SU-DHL-6 (cell line): Measurements from ENCODE around the gene SDK1.

Source experiments
- H2AFZ ChIP-seq: fragments of 200-600 bp; sonication (generic); 2 replicates; pipeline ENCODE4 v1.6.1; 2014; ENCODE audit warnings: low read depth, mild to moderate bottlenecking, moderate library complexity, mixed read lengths, antibody characterized with exemption, low read length; ENCODE audit not compliant: severe bottlenecking
- H3F3A ChIP-seq: fragments of 200-600 bp; shearing (Covaris generic); 2 replicates; pipeline ENCODE4 v1.6.0; 2016; ENCODE audit warnings: antibody characterized with exemption, mild to moderate bottlenecking; ENCODE audit not compliant: insufficient read depth
- H3K27ac ChIP-seq: fragments of 200-600 bp; sonication (generic); 2 replicates; pipeline ENCODE4 v1.5.1; 2016; ENCODE audit warnings: low read depth, mild to moderate bottlenecking, low read length, moderate library complexity, mixed read lengths
- H3K27me3 ChIP-seq: fragments of 200-600 bp; sonication (generic), shearing (Covaris generic); 2 replicates; pipeline ENCODE4 v1.6.0; 2014; ENCODE audit warnings: mild to moderate bottlenecking, low read length
- H3K36me3 ChIP-seq: fragments of 200-600 bp; sonication (generic); 2 replicates; pipeline ENCODE4 v1.6.1; 2014; ENCODE audit warnings: mild to moderate bottlenecking, low read length, mixed read lengths
- H3K4me2 ChIP-seq: fragments of 300-600, 200-600 bp; shearing (Covaris generic), sonication (generic); 2 replicates; pipeline ENCODE4 v1.6.0; 2014; ENCODE audit warnings: low read length, low read depth, mild to moderate bottlenecking; ENCODE audit not compliant: poor library complexity, severe bottlenecking
- H3K4me3 ChIP-seq: fragments of 200-600 bp; sonication (generic); 2 replicates; pipeline ENCODE4 v1.5.1; 2014; ENCODE audit warnings: antibody characterized with exemption, low read length, mild to moderate bottlenecking, mixed read lengths; ENCODE audit not compliant: insufficient read depth, poor library complexity, severe bottlenecking
- H3K79me2 ChIP-seq: fragments of 200-600 bp; sonication (generic); 2 replicates; pipeline ENCODE4 v1.6.1; 2014; ENCODE audit warnings: mild to moderate bottlenecking, low read length, moderate library complexity; ENCODE audit not compliant: insufficient read depth
- H3K9ac ChIP-seq: fragments of 200-600 bp; sonication (generic); 2 replicates; pipeline ENCODE4 v1.7.0; 2014; ENCODE audit warnings: mild to moderate bottlenecking, low read length
- H3K9me2 ChIP-seq: fragments of 200-600 bp; sonication (generic); replicated peaks from 2 replicates; pipeline ENCODE4 v1.6.1; 2014; ENCODE audit warnings: low read length; ENCODE audit not compliant: insufficient read depth
- H3K9me3 ChIP-seq: fragments of 200-600 bp; sonication (generic); 2 replicates; pipeline ENCODE4 v1.6.1; 2014; ENCODE audit warnings: low read length, mixed read lengths; ENCODE audit not compliant: insufficient read depth
- H4K20me1 ChIP-seq: fragments of 200-600 bp; sonication (generic); 2 replicates; pipeline ENCODE4 v1.6.1; 2014; ENCODE audit warnings: low read depth, mild to moderate bottlenecking, antibody characterized with exemption, low read length, moderate library complexity, mixed read lengths
- EZH2phosphoT487 ChIP-seq: fragments of 200-600 bp; sonication (generic), shearing (Covaris generic); conservative IDR thresholded peaks from 2 replicates; pipeline ENCODE4 v1.6.1; 2018; ENCODE audit warnings: mild to moderate bottlenecking, antibody characterized with exemption, low read length, moderate library complexity, mixed read lengths
- TF ChIP-seq, protein P1 (sequence below): fragments of 200-600 bp; sonication (generic); IDR thresholded peaks from one replicate; pipeline ENCODE4 v1.5.1; 2017; ENCODE audit warnings: antibody characterized with exemption, mild to moderate bottlenecking, low read length, moderate library complexity; ENCODE audit not compliant: insufficient read depth, poor library complexity, severe bottlenecking

SDK1 gene

DNA sequence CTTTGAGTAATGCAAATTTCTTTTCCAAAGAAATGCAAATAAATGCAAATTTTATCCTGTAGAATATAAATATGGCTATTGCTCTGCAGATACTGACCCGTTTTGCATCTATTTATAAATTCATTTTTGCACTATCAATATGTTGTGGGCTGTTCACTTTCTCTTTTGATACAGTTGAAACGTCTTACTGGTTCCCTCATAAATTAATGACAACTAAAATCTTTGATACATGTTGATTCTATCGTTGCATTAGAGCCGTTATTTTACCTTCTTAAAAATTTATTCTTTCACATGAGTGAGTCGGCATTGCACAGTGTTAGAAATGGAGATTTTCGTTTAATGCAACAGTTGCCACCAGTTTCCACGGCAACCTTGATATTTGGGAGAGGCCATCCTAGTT lies 691.8 kb downstream of the SDK1 start:
- no peaks in the 10 kb centered on the region for H3K27me3 ChIP-seq
- no peaks in the 10 kb centered on the region for H3F3A ChIP-seq
- no peak overlapping the region for H3K4me3 ChIP-seq
- no peaks in the 10 kb centered on the region for H4K20me1 ChIP-seq
- no peak for TF ChIP-seq EZH2phosphoT487
- TF ChIP-seq, protein P1, sequence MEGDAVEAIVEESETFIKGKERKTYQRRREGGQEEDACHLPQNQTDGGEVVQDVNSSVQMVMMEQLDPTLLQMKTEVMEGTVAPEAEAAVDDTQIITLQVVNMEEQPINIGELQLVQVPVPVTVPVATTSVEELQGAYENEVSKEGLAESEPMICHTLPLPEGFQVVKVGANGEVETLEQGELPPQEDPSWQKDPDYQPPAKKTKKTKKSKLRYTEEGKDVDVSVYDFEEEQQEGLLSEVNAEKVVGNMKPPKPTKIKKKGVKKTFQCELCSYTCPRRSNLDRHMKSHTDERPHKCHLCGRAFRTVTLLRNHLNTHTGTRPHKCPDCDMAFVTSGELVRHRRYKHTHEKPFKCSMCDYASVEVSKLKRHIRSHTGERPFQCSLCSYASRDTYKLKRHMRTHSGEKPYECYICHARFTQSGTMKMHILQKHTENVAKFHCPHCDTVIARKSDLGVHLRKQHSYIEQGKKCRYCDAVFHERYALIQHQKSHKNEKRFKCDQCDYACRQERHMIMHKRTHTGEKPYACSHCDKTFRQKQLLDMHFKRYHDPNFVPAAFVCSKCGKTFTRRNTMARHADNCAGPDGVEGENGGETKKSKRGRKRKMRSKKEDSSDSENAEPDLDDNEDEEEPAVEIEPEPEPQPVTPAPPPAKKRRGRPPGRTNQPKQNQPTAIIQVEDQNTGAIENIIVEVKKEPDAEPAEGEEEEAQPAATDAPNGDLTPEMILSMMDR, result no peak
- no peak overlapping the region for H3K9ac ChIP-seq
- H3K4me2 ChIP-seq, result no peak overlapping the region
- H2AFZ ChIP-seq, result no peak overlapping the region
- no peak overlapping the region for H3K27ac ChIP-seq
- no peaks in the 10 kb centered on the region for H3K9me3 ChIP-seq
- H3K9me2 ChIP-seq, result no peaks in the 10 kb centered on the region
- no peaks in the 10 kb centered on the region for H3K36me3 ChIP-seq
- H3K79me2 ChIP-seq, result no peaks in the 10 kb centered on the region

DNA sequence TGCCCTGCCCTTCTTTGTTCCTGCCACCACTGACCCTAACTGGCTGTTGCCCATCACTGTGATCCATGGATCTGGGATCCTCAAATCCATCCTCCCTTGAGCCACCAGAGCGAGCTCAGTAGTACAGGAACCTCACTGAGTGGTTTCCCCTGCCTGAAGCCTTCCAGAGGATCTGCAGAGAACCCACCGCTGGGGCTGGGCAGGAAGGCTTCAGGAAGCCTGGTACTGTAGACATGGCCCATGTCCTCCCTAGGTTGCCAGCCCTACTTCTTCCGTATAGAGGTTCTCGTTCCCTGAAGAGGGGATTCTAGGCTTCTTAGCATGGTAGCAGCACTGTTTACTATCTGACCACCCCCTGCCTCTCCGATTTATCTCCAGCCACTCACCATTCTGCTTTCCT lies 693.7 kb downstream of the SDK1 start:
- H3K36me3 ChIP-seq, result no peaks in the 10 kb centered on the region
- TF ChIP-seq, protein P1, result no peak
- no peak for TF ChIP-seq EZH2phosphoT487
- no peak overlapping the region for H3K4me3 ChIP-seq
- H3K27me3 ChIP-seq, result no peaks in the 10 kb centered on the region
- H3K79me2 ChIP-seq, result no peaks in the 10 kb centered on the region
- H3K9ac ChIP-seq, result no peak overlapping the region
- no peak overlapping the region for H3K4me2 ChIP-seq
- no peaks in the 10 kb centered on the region for H3F3A ChIP-seq
- H2AFZ ChIP-seq, result no peak overlapping the region
- H3K9me2 ChIP-seq, result no peaks in the 10 kb centered on the region
- H3K27ac ChIP-seq, result no peak overlapping the region
- no peaks in the 10 kb centered on the region for H4K20me1 ChIP-seq
- H3K9me3 ChIP-seq, result no peaks in the 10 kb centered on the region

DNA sequence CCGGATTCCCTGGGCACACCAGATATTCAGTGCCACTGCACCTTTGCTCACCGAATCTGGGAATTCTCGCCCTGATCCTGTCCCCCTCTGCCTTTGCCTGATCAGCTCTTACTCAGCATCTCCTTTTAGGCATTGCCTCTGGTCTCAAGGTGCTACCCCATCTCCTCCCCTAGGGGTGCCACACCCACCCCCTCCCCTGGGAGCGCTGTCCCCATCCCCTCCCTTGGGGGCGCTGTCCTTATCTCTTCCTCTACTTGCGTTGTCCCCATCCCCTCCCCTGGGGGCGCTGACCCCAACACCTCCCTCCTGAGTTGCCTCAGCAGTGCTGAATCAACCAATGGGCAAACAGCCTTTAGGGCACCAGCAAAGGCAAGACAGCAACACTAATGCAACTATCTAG lies 694.1 kb downstream of the SDK1 start:
- Histone ChIP-seq H3K9me2 (no peaks in the 10 kb centered on the region), H3K4me2 (no peak overlapping the region), H3K27ac (no peak overlapping the region), H3K79me2 (no peaks in the 10 kb centered on the region), H4K20me1 (no peaks in the 10 kb centered on the region), H3K9me3 (no peaks in the 10 kb centered on the region), H3K4me3 (no peak overlapping the region), H3F3A (no peaks in the 10 kb centered on the region), H3K9ac (no peak overlapping the region), H3K27me3 (no peaks in the 10 kb centered on the region), H3K36me3 (no peaks in the 10 kb centered on the region), H2AFZ (no peak overlapping the region)
- TF ChIP-seq, protein P1, result peak; percentile 33
- no peak for TF ChIP-seq EZH2phosphoT487
